IMR-90 (cell line): ENCODE results near the gene MRGPRE. TPM values are rescaled to one million over a fixed set of nuclear protein-coding genes. Genes with fewer than 3 reads are reported as not detected.

ENCODE experiments used
- ATAC-seq: fragments of 200-7000 bp; cut with Tn5 transposase; 2 replicates; pipeline ENCODE4 v1.9.1; 2020; ENCODE audit warnings: low read depth, mild to moderate bottlenecking, moderate library complexity
- BruUV-seq: library from RNA; stranded (reverse); fragments of 400-500 nt; replicated peaks from 2 replicates; lab custom pipeline; 2021; lab: Mats Ljungman, UMichigan
- CTCF ChIA-PET: fragments of 300-600 bp; formaldehyde crosslinking; extraction: SDS; loops from one replicate; lab custom pipeline; 2021; ENCODE audit warnings: antibody characterized with exemption; lab: Yijun Ruan, JAX
- POLR2A ChIA-PET: fragments of 300-600 bp; sonication (Branson Sonifier 250); formaldehyde crosslinking; loops from one replicate; lab custom pipeline; 2022; ENCODE audit warnings: antibody characterized with exemption; ENCODE audit not compliant: unreplicated experiment; lab: Charles Lee
- DNase-seq: peaks from one replicate; pipeline ENCODE4 v3.0.0; 2013
- H2AFZ ChIP-seq: replicated peaks from 2 replicates; pipeline ENCODE3; 2013; ENCODE audit warnings: low read length, mild to moderate bottlenecking; ENCODE audit not compliant: poor library complexity
- H2AK5ac ChIP-seq: 2 replicates; pipeline ENCODE4 v1.6.1; 2013; ENCODE audit warnings: low read depth, low read length, inconsistent platforms
- H2AK9ac ChIP-seq: replicated peaks from 2 replicates; pipeline ENCODE3; 2013; ENCODE audit warnings: mild to moderate bottlenecking, low read depth, low read length, moderate library complexity; ENCODE audit not compliant: poor library complexity
- H2BK120ac ChIP-seq: 2 replicates; pipeline ENCODE4 v1.6.1; 2013; ENCODE audit warnings: low read depth, low read length, inconsistent platforms
- H2BK15ac ChIP-seq: 3 replicates; pipeline ENCODE4 v1.6.1; 2013; ENCODE audit warnings: low read depth, low read length, inconsistent platforms
- H2BK20ac ChIP-seq: 2 replicates; pipeline ENCODE4 v1.6.1; 2013; ENCODE audit warnings: low read depth, mild to moderate bottlenecking, inconsistent platforms, low read length, moderate library complexity
- H2BK5ac ChIP-seq: 2 replicates; pipeline ENCODE4 v1.6.1; 2013; ENCODE audit warnings: mild to moderate bottlenecking, low read depth, low read length, inconsistent platforms; ENCODE audit not compliant: poor library complexity, severe bottlenecking
- H3K14ac ChIP-seq: replicated peaks from 2 replicates; pipeline ENCODE4 v1.6.1; 2013; ENCODE audit warnings: low read depth, low read length, inconsistent platforms
- H3K18ac ChIP-seq: 2 replicates; pipeline ENCODE4 v1.6.1; 2013; ENCODE audit warnings: low read depth, low read length, control low read depth
- H3K23ac ChIP-seq: 2 replicates; pipeline ENCODE4 v1.6.1; 2013; ENCODE audit warnings: low read depth, low read length, inconsistent platforms
- H3K27ac ChIP-seq: 2 replicates; pipeline ENCODE4 v1.5.1; 2013; ENCODE audit warnings: mild to moderate bottlenecking, control low read depth, low read length; ENCODE audit not compliant: insufficient read depth
- H3K27me3 ChIP-seq: 2 replicates; pipeline ENCODE4 v1.6.1; 2013; ENCODE audit warnings: low read length; ENCODE audit not compliant: control insufficient read depth, insufficient read depth
- H3K36me3 ChIP-seq: 2 replicates; pipeline ENCODE4 v1.6.1; 2013; ENCODE audit warnings: low read length, mixed read lengths; ENCODE audit not compliant: control insufficient read depth, insufficient read depth
- H3K4ac ChIP-seq: 2 replicates; pipeline ENCODE4 v1.6.1; 2013; ENCODE audit warnings: low read depth, low read length, inconsistent platforms
- H3K4me1 ChIP-seq: 2 replicates; pipeline ENCODE4 v1.6.1; 2013; ENCODE audit warnings: low read length, mixed read lengths; ENCODE audit not compliant: control insufficient read depth, insufficient read depth
- H3K4me2 ChIP-seq: 2 replicates; pipeline ENCODE4 v1.6.1; 2013; ENCODE audit warnings: low read depth, mild to moderate bottlenecking, control low read depth, low read length, moderate library complexity
- H3K4me3 ChIP-seq: 2 replicates; pipeline ENCODE4 v1.5.1; 2013; ENCODE audit warnings: low read depth, mild to moderate bottlenecking, control low read depth, low read length, moderate library complexity; ENCODE audit not compliant: insufficient read depth
- H3K56ac ChIP-seq: 2 replicates; pipeline ENCODE4 v1.6.1; 2013; ENCODE audit warnings: low read length, inconsistent platforms; ENCODE audit not compliant: insufficient read depth; ENCODE audit errors: extremely low read depth
- H3K79me1 ChIP-seq, 2 experiments: 2 replicates each; pipeline ENCODE4 v1.6.1; 2013; ENCODE audit warnings: low read length in 2 of 2, inconsistent platforms in 1 of 2, low read depth in 1 of 2
- H3K9ac ChIP-seq: 2 replicates; pipeline ENCODE4 v1.6.1; 2013; ENCODE audit warnings: low read depth, low read length, control low read depth
- H3K9me1 ChIP-seq: 2 replicates; pipeline ENCODE4 v1.6.1; 2013; ENCODE audit warnings: low read length, inconsistent platforms; ENCODE audit not compliant: insufficient read depth
- H3K9me3 ChIP-seq: 2 replicates; pipeline ENCODE4 v1.6.1; 2013; ENCODE audit warnings: low read length; ENCODE audit not compliant: control insufficient read depth, insufficient read depth
- H4K20me1 ChIP-seq: 2 replicates; pipeline ENCODE4 v1.6.1; 2013; ENCODE audit warnings: low read length, inconsistent platforms; ENCODE audit not compliant: insufficient read depth
- H4K5ac ChIP-seq: 2 replicates; pipeline ENCODE4 v1.6.1; 2013; ENCODE audit warnings: mild to moderate bottlenecking, low read depth, low read length, control low read depth
- H4K8ac ChIP-seq, 2 experiments: 2 replicates each; pipeline ENCODE4 v1.6.1; 2013; ENCODE audit warnings: low read depth in 2 of 2, low read length in 2 of 2, control low read depth in 1 of 2, inconsistent platforms in 1 of 2
- H4K91ac ChIP-seq: 2 replicates; pipeline ENCODE4 v1.6.1; 2013; ENCODE audit warnings: low read depth, low read length, inconsistent platforms; ENCODE audit not compliant: insufficient read depth
- BHLHE40 ChIP-seq: fragments of 150-350 bp; IDR thresholded peaks from 2 replicates; pipeline ENCODE4 v1.6.1; 2016; ENCODE audit warnings: mild to moderate bottlenecking, low read depth, low read length
- CEBPB ChIP-seq: IDR thresholded peaks from 2 replicates; pipeline ENCODE4 v1.6.1; 2012; ENCODE audit warnings: low read depth, low read length, improper control_type of control experiment
- CHD1 ChIP-seq: IDR thresholded peaks from 2 replicates; pipeline ENCODE4 v1.6.1; 2012; ENCODE audit warnings: low read depth, low read length, improper control_type of control experiment
- CTCF ChIP-seq: conservative IDR thresholded peaks from 2 replicates; pipeline ENCODE4 v1.5.1; 2012; ENCODE audit warnings: mild to moderate bottlenecking, low read depth, low read length, improper control_type of control experiment
- ELK1 ChIP-seq: fragments of 150-350 bp; IDR thresholded peaks from 2 replicates; pipeline ENCODE4 v1.6.1; 2016; ENCODE audit warnings: low read depth, mild to moderate bottlenecking, low read length, moderate library complexity, borderline replicate concordance
- FOS ChIP-seq: fragments of 150-350 bp; IDR thresholded peaks from 2 replicates; pipeline ENCODE4 v1.6.1; 2016; ENCODE audit warnings: low read depth, low read length
- MAZ ChIP-seq: IDR thresholded peaks from 2 replicates; pipeline ENCODE4 v1.6.1; 2012; ENCODE audit warnings: low read depth, mild to moderate bottlenecking, low read length, improper control_type of control experiment, moderate library complexity, borderline replicate concordance
- RAD21 ChIP-seq: IDR thresholded peaks from 2 replicates; pipeline ENCODE4 v1.6.1; 2012; ENCODE audit warnings: low read length, improper control_type of control experiment
- RCOR1 ChIP-seq: IDR thresholded peaks from 2 replicates; pipeline ENCODE4 v1.6.1; 2012; ENCODE audit warnings: mild to moderate bottlenecking, low read length, improper control_type of control experiment; ENCODE audit not compliant: insufficient replicate concordance
- WGBS, 2 experiments: methylation state at CpG; one replicate each; pipeline versions ENCODE4 v1.1.5 to v1.1.7; 2013; ENCODE audit warnings: missing lambda C conversion rate in 2 of 2; ENCODE audit not compliant: insufficient read length in 1 of 2; ENCODE audit errors: extremely low coverage in 2 of 2; 5-methylcytosine and 5-hydroxymethylcytosine counted together
- dilution Hi-C: fragments of 300-500 bp; cut with HindIII; formaldehyde crosslinking; loops from one replicate; pipeline ENCODE4 v1.14.3; 2018; ENCODE audit warnings: low sequenced_read_pairs; ENCODE audit not compliant: unreplicated experiment
- in situ Hi-C: fragments of 300-500 bp; cut with MboI; formaldehyde crosslinking; loops from 3 replicates; pipeline ENCODE4 v1.14.3; 2019; ENCODE audit warnings: low sequenced_read_pairs, inconsistent platforms, mixed read lengths
- intact Hi-C: fragments of 100-400 bp; cut with micrococcal nuclease; formaldehyde crosslinking; loops from 2 replicates; pipeline ENCODE4 v1.10.0; 2022
- polyA plus RNA-seq, 3 experiments: library from polyadenylated mRNA; depleted of rRNA; stranded (reverse); fragments of >200 nt; gene quantifications; 2 replicates each; pipeline ENCODE4 v1.2.3, GENCODE V29; 2012; ENCODE audit warnings: low replicate concordance in 1 of 3
- total RNA-seq: library from RNA; depleted of rRNA; stranded (reverse); fragments of >200 nt; gene quantifications from 2 replicates; pipeline ENCODE4 v1.2.3, GENCODE V29; 2012
- TF ChIP-seq, protein P1 (sequence below): fragments of 150-350 bp; IDR thresholded peaks from 2 replicates; pipeline ENCODE4 v1.6.1; 2017; ENCODE audit warnings: mild to moderate bottlenecking, antibody characterized with exemption, low read length, low read depth

The MRGPRE gene
- total and polyA plus RNA-seq, 2 of the 4 experiments (the other 2 are of a cell fraction): not detected

- intact Hi-C loops: no loop called here
- no peaks in the 10 kb centered on the region; the same call in 1 of the 2 replicates for H3K4me1 ChIP-seq
- WGBS, 2 experiments: 20% methylated on average over 1 of the region's 8 CpGs; no CpG with 5 or more reads in 1 of the 2 experiments
- in situ Hi-C loops: no loop called here
- peaks cover 9% of the 10 kb centered on the region for H3K9me3 ChIP-seq
- H4K5ac ChIP-seq: no peak overlapping the region
- no peaks in the 10 kb centered on the region for H3K36me3 ChIP-seq
- H3K9me1 ChIP-seq: no peaks in the 10 kb centered on the region
- DNase-seq (no peak), ATAC-seq (no peak)
- no peak overlapping the region for H3K14ac ChIP-seq
- no TSS peak for BruUV-seq
- CTCF ChIA-PET: interaction anchor here (0.8 kb wide), 1 partner anchor 13 kb away, joined by 5 read pairs; no protein-coding TSS in a partner anchor
- H4K20me1 ChIP-seq: no peaks in the 10 kb centered on the region
- H2BK15ac ChIP-seq: no peak overlapping the region
- H4K91ac ChIP-seq: no peak overlapping the region
- no peaks in the 10 kb centered on the region for H3K79me1 ChIP-seq
- no peak overlapping the region for H3K27ac ChIP-seq
- dilution Hi-C loops: no loop called here
- H3K56ac ChIP-seq: no peak overlapping the region
- H3K4me2 ChIP-seq: no peak overlapping the region
- H3K9ac ChIP-seq: no peak overlapping the region
- H2BK20ac ChIP-seq: no peak overlapping the region
- no peak overlapping the region for H2AK9ac ChIP-seq
- no peak overlapping the region for H3K23ac ChIP-seq
- no peak overlapping the region for H2BK5ac ChIP-seq
- H3K27me3 ChIP-seq: peaks cover 42% of the 10 kb centered on the region
- H4K8ac ChIP-seq: no peak overlapping the region
- no peak overlapping the region for H3K4me3 ChIP-seq
- no peak overlapping the region for H3K4ac ChIP-seq
- H2BK120ac ChIP-seq: no peak overlapping the region
- no peak overlapping the region for H3K18ac ChIP-seq
- POLR2A ChIA-PET: no interaction called here
- no peak for TF ChIP-seq CEBPB
- no peak for TF ChIP-seq BHLHE40
- TF ChIP-seq ELK1: no peak
- no peak for TF ChIP-seq RCOR1
- TF ChIP-seq CTCF: no peak
- no peak for TF ChIP-seq RAD21
- TF ChIP-seq FOS: no peak
- no peak for TF ChIP-seq CHD1
- TF ChIP-seq MAZ: no peak
- TF ChIP-seq, protein P1, sequence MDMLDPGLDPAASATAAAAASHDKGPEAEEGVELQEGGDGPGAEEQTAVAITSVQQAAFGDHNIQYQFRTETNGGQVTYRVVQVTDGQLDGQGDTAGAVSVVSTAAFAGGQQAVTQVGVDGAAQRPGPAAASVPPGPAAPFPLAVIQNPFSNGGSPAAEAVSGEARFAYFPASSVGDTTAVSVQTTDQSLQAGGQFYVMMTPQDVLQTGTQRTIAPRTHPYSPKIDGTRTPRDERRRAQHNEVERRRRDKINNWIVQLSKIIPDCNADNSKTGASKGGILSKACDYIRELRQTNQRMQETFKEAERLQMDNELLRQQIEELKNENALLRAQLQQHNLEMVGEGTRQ: no peak
- H2AK5ac ChIP-seq: no peak overlapping the region
- H2AFZ ChIP-seq: no peak overlapping the region
These were observed 24.6 kb downstream of the MRGPRE start for GRCh38 chr11:3207526-3208189.
